ENCODE measurements around the gene SLC26A6. TPM values are rescaled to one million over a fixed set of nuclear protein-coding genes. Genes with fewer than 3 reads are reported as not detected.

The SLC26A6 gene
- total RNA-seq, 4 donors from 2014 or later = 9.4 to 36.5 (median 17.9) TPM

- no peak for DNase-seq (ENCODE audit: low spot score in 2 of 2)
- 84 to 95% methylated on average over 5 of the region's 5 CpGs for WGBS, 2 donors
- intact Hi-C loops (cut with DNase I; ENCODE audit: low total_unique reads) = no loop called here
- no peak overlapping the region for H3K4me3 ChIP-seq (ENCODE audit: low read depth, poor library complexity, severe bottlenecking)
- no peak for TF ChIP-seq CTCF (IDR thresholded peaks at IDR 0.05)
- TF ChIP-seq POLR2A (IDR thresholded peaks at IDR 0.05) = no peak
These were observed 27.7 kb downstream of the SLC26A6 start for GRCh38 chr3:48607519-48607918.

- WGBS, 2 donors = 53 to 58% methylated on average over 2 of the region's 2 CpGs
- H3K4me3 ChIP-seq (ENCODE audit: low read depth, poor library complexity, severe bottlenecking) = no peak overlapping the region
- no peak for TF ChIP-seq CTCF (IDR thresholded peaks at IDR 0.05)
- TF ChIP-seq POLR2A (IDR thresholded peaks at IDR 0.05) = no peak
- DNase-seq (ENCODE audit: low spot score in 2 of 2) = no peak
- intact Hi-C loops (cut with DNase I; ENCODE audit: low total_unique reads) = no loop called here
These were observed 33.7 kb downstream of the SLC26A6 start for GRCh38 chr3:48601622-48601994.

GRCh38 chr3:48600711-48601621 lies 34.3 kb downstream of the SLC26A6 start:
- WGBS, 2 donors = 92 to 95% methylated on average over 19 of the region's 19 CpGs
- intact Hi-C loops (cut with DNase I; ENCODE audit: low total_unique reads) = no loop called here
- no peak for TF ChIP-seq POLR2A (IDR thresholded peaks at IDR 0.05)
- no peak for TF ChIP-seq CTCF (IDR thresholded peaks at IDR 0.05)
- DNase-seq (ENCODE audit: low spot score in 2 of 2) = peak in 1 of 2 donors; percentile 78
- H3K4me3 ChIP-seq (ENCODE audit: low read depth, poor library complexity, severe bottlenecking) = no peak overlapping the region

GRCh38 chr3:48599509-48600285 lies 35.6 kb downstream of the SLC26A6 start:
- H3K4me3 ChIP-seq (ENCODE audit: low read depth, poor library complexity, severe bottlenecking) = no peak overlapping the region
- intact Hi-C loops (cut with DNase I; ENCODE audit: low total_unique reads) = no loop called here
- WGBS, 2 donors = 74 to 82% methylated on average over 12 of the region's 12 CpGs
- peak in 1 of 2 donors; percentile 84 for DNase-seq (ENCODE audit: low spot score in 2 of 2)
- TF ChIP-seq CTCF (IDR thresholded peaks at IDR 0.05) (no peak), POLR2A (IDR thresholded peaks at IDR 0.05) (no peak)

- intact Hi-C loops (cut with DNase I; ENCODE audit: low total_unique reads) = no loop called here
- 13 to 28% methylated on average over 11 of the region's 11 CpGs for WGBS, 2 donors
- peak; percentile 90 to 94 for DNase-seq (ENCODE audit: low spot score in 2 of 2)
- TF ChIP-seq POLR2A (IDR thresholded peaks at IDR 0.05) (no peak), CTCF (IDR thresholded peaks at IDR 0.05) (no peak)
- H3K4me3 ChIP-seq (ENCODE audit: low read depth, poor library complexity, severe bottlenecking) = no peak overlapping the region
These were observed 36.2 kb downstream of the SLC26A6 start for GRCh38 chr3:48599077-48599501.
